ENCODE data around the gene DDR1. TPM values are rescaled to one million over a fixed set of nuclear protein-coding genes. Genes with fewer than 3 reads are reported as not detected.

DDR1 gene
- total RNA-seq, 1 experiment from 2014 or later, result 230 TPM

- TF ChIP-seq ETV6 (CRISPR knock-in tag; IDR thresholded peaks at IDR 0.05), result no peak
- no peak for TF ChIP-seq TCF7 (CRISPR knock-in tag; IDR thresholded peaks at IDR 0.05; ENCODE audit: low read depth)
- TF ChIP-seq ZNF121 (CRISPR knock-in tag; IDR thresholded peaks at IDR 0.05), result no peak
- TF ChIP-seq ATF3 (CRISPR knock-in tag; conservative IDR thresholded peaks at IDR 0.05), result no peak
- no peak for TF ChIP-seq MLX (CRISPR knock-in tag; IDR thresholded peaks at IDR 0.05)
These were observed 61.0 kb downstream of the DDR1 start (continued) for GRCh38 chr6:30945281-30945680.

- TF ChIP-seq IRF2 (CRISPR knock-in tag; IDR thresholded peaks at IDR 0.05; ENCODE audit: borderline replicate concordance, low read depth) (no peak), CBFB (CRISPR knock-in tag; IDR thresholded peaks at IDR 0.05; ENCODE audit: low read depth) (no peak), ZNF232 (CRISPR knock-in tag; IDR thresholded peaks at IDR 0.05) (no peak), CTCF (IDR thresholded peaks at IDR 0.05) (no peak), MXD4 (CRISPR knock-in tag; IDR thresholded peaks at IDR 0.05; ENCODE audit: borderline replicate concordance) (no peak), ZNF425 (CRISPR knock-in tag; conservative IDR thresholded peaks at IDR 0.05) (no peak), NR3C1 (CRISPR knock-in tag; conservative IDR thresholded peaks at IDR 0.05; ENCODE audit: low read depth) (no peak), ZNF416 (CRISPR knock-in tag; IDR thresholded peaks at IDR 0.05) (no peak), FOXP4 (CRISPR knock-in tag; IDR thresholded peaks at IDR 0.05) (no peak), FOXP1 (CRISPR knock-in tag; IDR thresholded peaks at IDR 0.05; ENCODE audit: borderline replicate concordance) (no peak), ELF4 (CRISPR knock-in tag; IDR thresholded peaks at IDR 0.05; ENCODE audit: low read depth) (no peak)
- ChIA-PET CTCF (interaction anchor here (0.6 to 1.2 kb wide), 2 partner anchors 96 to 124 kb away, joined by 3 to 4 read pairs; no protein-coding TSS in a partner anchor), POLR2A (no interaction called here)
- Mint-ChIP-seq H3K27me3 (ENCODE audit: low read depth) (peaks cover 30% of the 10 kb centered on the region), H3K4me1 (peaks cover 20% of the 10 kb centered on the region), H3K4me3 (no peak overlapping the region), H3K36me3 (no peaks in the 10 kb centered on the region), H3K9me3 (peaks cover 38% of the 10 kb centered on the region), H3K27ac (no peak overlapping the region)
- ATAC-seq (no peak), DNase-seq (ENCODE audit: low spot score) (no peak)
These were observed 62.9 kb downstream of the DDR1 start for GRCh38 chr6:30947231-30947630.

- no peaks in the 10 kb centered on the region for H3K36me3 Mint-ChIP-seq
- DNase-seq (ENCODE audit: low spot score) (no peak), ATAC-seq (no peak)
- H3K4me1 Mint-ChIP-seq, result peaks cover 8% of the 10 kb centered on the region
- H3K9me3 Mint-ChIP-seq, result peaks cover 42% of the 10 kb centered on the region
- H3K27me3 Mint-ChIP-seq (ENCODE audit: low read depth), result peaks cover 40% of the 10 kb centered on the region
- ChIA-PET CTCF (interaction anchor here (1.1 kb wide), 1 partner anchor 59 kb away, joined by 4 read pairs; no protein-coding TSS in a partner anchor), POLR2A (no interaction called here)
- H3K4me3 Mint-ChIP-seq, result no peak overlapping the region
- no peak overlapping the region for H3K27ac Mint-ChIP-seq
- TF ChIP-seq AFF4 (CRISPR knock-in tag; IDR thresholded peaks at IDR 0.05; ENCODE audit: borderline replicate concordance) (no peak), HMGA2 (CRISPR knock-in tag; IDR thresholded peaks at IDR 0.05) (no peak), RELA (CRISPR knock-in tag; IDR thresholded peaks at IDR 0.05; ENCODE audit: borderline replicate concordance) (no peak), ZBTB21 (CRISPR knock-in tag; IDR thresholded peaks at IDR 0.05; ENCODE audit: borderline replicate concordance) (no peak)
These were observed 64.5 kb downstream of the DDR1 start for GRCh38 chr6:30948811-30949210.
